SW480 (cell line): Measurements from ENCODE around the gene CDH11.

ENCODE experiments used
- DNase-seq: peaks from one replicate; pipeline ENCODE4 v3.0.0-alpha.2; 2016; ENCODE audit warnings: low spot score

The CDH11 gene

DNA sequence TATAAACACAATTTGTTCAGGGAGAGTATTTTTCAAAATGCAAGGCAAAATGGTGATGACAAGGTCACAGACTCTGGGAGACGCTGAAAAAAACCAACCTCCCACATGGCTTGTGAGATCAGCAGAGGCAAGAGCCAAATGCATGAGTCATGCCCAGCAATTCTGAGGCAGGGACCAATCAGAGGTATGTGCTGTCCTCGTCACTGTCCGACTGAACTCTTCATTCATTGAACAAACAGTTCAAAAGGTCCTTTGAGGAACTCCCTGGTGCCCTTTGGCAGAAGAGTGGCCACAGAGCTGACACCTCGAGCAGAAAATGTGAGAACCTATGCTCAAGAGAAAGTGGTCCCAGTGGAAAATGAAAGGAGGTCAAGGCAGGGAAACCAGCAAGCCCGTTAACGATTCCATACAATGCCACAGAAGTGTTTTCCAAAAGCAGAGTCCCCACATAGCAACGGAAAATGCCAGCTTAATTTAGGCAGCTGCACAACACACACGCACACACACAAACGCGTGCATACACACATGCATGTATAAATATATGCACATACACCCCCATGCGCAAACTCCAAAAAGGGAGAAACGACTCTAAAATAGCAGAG is 50.9 kb downstream of the CDH11 start:
- DNase-seq, result peak; percentile 83

DNA sequence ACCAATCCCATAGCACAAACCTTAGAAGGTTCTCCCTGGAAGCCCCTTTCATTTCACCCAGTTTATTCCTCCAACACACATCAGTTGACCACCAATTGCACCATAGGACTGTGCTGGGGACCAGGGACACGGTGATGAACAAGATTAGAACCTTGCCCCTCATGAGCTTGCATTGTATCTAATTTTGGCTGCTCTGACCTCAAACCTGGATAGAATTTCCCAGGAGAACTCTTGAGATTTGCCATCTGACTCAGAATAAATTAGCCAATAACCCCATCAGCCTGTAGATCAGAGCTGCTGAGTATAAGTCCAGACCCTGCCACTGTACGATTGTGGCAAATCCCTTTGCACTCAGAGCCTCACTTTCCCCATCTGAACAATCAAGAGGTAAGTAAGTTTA is 52.1 kb downstream of the CDH11 start:
- no peak for DNase-seq

DNA sequence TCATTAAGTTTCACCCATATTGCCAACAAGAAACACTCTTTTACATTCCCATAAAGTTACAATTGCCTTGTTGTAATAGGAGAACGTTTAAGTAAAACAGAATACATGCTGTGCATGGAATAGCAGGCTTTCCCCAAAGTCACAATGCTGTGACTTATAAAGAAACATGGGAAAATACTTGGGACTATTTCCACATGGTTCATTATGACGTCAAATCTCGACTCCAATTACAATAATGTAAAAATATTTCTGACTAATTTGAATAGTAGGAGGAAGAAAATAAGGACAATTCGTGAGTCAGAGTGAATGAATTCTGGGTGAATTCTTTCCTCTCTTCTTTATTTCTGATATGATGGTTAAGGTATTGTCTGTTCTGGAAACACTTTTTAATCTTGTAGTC is 52.8 kb downstream of the CDH11 start:
- DNase-seq, result no peak

DNA sequence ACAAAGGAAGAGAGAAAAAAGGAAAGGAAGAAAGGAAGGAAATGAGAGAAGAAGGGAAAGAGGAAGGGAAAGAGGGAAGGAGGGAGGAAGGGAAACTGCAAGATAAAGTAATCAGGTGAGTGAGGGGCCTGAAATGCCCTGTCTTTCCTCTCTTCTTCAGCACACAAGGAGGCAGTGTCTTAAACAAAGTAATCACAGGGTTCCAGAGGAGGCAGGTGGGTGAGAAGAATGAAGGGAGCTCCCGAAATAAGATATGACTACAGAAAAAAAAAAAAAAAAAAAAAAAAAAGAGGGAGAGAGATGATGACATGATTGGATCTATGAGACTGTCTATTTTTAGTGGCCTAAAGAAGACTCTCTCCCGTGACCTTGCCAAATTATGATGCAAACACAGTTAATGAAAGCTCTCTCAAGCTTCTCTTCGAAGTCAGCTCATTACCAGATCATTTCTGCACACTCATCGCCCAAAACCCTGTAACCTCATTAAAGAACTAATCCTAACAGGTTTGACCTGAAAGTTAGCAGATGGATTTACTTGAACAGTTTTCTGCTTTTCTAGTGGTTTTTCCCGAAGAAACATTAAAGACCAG is 53.6 kb downstream of the CDH11 start:
- no peak for DNase-seq

DNA sequence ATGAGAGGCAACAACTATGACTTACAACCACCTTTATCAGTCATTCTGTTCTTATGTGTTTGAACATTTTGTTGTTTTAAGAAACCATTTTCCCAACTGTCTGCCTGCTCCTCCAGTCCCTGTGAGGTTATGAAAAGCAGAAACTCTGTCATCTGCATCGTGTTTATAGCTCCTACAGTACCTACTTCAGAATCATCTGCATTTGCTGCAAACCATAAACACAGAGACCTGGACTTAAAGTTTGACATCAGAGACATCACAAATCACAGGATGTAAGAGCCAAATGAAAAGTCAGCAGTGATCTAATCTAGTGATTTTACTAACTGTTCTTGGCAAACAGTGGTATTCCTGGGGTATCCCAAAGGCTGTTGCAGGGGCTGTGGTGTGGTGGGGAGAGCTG is 55.2 kb downstream of the CDH11 start:
- DNase-seq, result no peak

DNA sequence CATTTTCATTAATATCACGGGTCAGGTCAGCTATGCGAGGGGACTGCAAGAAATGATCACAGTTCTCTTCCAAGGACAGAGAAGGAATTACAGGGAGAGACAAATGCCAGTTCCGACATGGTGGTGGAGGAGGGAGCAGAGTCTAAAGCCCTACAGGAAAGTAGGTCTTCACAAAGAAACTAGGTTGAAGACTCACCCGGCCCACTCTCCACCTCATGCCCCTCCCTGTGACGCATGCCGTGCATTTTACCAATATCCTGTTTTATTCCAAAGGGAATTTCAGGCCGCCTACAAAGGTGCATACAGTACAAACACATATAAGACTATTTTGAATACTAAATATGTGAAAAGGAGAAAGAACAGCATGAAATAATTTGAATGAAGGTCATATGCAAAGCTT is 56.8 kb downstream of the CDH11 start:
- no peak for DNase-seq

DNA sequence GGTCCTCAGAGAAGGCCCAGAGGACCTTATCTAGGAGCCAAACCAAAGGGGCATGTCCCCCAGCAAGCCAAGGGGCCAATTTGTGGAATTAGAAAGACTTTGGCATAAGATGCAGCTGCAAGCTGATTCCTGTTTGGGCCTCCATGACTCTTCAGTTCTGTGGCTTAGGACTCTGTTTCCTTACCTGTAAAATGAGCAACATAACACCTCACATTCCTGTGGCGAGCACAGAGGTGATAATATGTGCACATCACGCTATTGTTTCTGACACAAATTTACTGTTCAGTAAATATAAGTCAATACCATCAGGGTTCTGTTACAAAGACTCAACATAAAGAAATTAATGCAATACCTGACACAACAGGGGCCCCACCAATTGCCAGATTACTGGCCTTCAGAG is 57.7 kb downstream of the CDH11 start:
- DNase-seq, result no peak

DNA sequence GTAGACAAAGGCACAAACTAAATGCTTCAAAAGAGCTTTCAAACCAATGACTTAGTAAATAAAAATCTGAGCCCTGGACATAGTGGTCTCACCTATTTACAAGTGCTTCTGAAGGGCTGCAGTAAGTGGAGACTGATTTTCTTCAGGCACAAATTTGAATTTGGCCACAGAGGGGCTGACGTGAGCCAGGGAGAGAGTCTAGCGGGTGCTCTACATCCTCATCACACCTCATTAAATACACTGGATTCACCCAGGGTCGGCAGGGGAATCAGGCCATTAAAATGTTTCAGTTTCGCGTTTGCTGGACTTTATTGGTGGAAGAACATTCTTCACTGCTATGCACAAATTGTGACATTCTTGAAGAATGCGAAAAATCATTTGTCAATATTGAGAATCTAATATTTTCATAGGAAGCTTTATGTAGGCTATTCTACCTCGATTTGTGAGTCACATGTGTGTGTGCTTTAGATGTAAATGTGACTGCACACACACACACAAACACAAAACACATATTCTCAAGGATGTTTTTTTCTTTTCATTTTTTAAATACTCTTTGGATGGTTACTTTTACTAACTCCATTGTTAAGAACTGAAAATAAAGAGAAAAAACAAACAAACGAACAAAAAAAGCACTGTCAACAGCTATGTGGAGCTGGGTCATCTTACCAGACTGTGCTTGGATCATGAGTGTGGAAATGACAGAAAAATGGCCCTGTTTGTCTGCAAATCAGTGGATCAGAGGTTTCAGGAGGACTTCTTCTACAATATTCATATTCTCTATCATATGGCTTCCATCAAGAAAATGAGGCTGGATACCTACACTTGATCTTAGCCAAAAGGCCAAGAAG is 58.9 kb downstream of the CDH11 start:
- no peak for DNase-seq

DNA sequence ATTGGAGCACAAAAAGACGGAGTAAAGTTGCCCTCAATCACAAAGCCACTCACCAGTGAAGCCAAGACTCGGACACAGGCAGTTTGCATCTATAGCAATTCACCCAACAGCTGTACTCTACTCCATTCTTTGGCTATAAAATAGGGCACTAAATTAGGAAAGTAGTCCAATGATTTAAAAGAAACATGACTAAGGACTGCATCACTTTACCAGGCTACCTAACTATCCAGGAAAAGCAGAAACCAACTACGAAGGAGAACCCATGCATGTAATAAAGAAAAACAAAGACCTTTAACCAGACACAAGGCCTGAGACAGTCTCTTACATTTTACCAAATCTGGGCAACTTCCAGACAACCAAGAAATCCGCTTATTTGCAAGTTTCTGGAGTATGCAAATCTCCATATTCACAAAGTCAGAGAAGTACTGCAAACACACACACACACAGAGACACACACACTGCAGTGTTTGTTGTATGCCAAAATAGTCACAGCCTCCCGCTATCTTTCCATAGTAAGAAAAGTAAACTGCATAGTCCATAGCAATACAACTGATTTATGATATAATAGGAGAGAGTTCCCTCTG is 59.8 kb downstream of the CDH11 start:
- DNase-seq, result no peak

DNA sequence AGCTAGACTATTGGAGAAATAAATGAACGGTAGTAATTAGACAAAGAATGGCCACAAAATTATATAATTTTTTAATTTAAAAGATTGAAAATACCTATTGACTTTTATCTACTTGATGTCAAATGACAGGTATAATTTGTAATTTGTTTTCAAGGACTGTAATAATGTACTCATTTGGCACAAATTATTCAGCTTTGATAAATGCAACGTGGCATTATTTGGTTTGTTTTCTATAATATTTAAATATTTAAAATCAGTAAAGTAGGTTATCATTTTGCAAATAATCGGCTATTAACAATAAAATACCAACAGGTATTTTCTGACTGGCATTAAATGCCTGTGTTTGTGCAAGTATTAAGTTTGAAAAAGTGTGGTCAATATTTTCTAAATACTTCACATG is 60.6 kb downstream of the CDH11 start:
- DNase-seq, result no peak

DNA sequence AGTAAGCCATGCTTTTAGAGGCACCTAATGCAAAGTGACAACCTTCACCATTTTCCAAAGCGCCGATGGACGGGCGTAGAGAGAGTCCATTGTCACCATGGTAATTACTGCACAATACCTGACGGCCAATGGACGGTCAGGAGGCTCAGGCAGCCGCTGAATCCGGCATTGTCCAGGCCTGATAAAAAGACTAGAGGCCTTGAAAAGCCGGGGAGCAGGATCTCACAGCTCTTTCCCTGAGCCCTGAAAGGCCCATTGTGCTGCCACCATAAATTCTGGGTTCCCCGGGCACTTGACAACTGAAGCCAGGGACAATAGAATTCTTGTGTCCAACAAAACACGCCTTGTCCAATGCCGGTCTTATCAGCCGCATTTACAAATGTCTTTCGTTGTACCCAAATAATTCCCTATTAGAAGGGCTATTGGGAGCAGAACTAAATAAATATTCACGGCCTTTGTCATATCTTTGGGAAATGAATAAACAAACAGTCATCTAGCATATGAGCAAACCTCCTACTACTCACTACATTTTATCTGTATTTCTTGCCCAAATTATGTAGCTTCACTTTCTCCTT is 62.4 kb downstream of the CDH11 start:
- DNase-seq, result no peak

DNA sequence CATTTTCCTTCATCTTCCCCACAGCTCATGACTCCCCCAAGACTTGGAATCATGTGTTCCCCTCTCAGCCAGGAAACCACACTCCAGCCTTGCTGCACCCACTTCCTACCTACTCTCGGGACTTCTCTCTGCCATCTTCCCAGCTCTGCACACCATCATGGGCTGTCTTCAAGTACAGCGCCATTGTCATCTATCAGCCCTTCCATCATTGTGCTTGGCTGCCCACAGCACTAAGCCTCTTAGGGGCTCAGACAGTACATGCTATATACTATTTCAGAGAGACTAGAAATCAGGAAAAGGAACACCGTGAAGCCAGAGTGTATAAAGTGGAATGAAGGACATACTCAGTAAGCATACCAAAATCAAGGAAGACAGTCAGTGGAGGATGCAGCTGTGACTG is 64.7 kb downstream of the CDH11 start:
- DNase-seq, result no peak

DNA sequence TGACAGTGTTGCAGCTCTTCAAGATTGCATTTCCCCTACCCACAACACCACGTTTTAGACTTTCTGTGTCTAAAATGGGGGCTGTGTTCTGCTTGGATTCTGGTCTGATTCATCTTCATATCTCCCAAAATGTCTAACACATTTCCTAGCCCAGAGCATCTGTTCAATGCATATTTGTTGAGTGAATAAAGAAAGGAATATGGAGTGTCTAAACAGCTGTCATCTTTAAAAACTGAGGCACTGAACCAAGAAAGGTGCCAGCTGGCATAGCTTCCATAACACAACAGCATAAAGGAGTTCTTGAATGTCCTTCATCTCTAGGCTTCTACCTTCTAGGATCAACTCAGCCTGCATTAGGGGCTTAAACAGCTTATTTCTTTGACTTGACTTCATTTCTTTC is 67.4 kb downstream of the CDH11 start:
- DNase-seq, result no peak

DNA sequence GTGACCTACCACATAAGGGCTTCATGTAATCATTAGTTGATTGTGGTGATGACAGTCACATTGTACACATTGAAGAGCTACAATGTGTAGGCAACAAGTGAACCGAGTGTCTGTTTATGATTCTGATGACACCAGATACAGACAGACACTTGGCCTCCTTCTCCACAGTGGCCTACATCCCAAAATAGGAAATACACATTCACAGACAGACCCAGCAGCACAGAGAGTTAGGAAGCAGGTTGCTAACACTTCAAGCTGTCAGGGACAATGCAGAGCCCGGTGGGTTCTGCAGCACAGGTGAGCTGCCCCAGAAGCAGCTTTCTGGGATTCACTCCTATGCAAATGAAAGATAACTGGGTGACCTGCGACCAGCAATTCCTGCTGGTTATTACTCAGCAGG is 72.2 kb downstream of the CDH11 start:
- no peak for DNase-seq

DNA sequence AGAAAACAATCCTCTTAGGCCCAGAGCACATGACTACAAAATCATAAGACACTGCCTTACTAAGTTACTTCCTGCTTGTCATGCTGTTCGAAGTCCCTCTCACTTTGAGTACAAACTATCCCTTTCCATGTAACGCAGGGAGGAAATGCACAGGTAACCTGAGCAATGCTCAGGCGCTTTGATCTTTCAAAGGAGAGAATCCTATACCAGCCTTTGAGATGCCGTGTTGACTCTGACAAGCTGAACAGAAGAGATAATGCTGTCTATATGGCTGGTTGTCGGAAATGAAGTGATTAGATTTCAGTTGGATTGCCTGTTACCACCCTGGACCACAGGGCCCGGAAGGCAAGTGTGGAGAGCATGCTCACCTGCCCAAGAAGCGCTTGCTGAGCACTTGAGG is 75.9 kb downstream of the CDH11 start:
- no peak for DNase-seq

DNA sequence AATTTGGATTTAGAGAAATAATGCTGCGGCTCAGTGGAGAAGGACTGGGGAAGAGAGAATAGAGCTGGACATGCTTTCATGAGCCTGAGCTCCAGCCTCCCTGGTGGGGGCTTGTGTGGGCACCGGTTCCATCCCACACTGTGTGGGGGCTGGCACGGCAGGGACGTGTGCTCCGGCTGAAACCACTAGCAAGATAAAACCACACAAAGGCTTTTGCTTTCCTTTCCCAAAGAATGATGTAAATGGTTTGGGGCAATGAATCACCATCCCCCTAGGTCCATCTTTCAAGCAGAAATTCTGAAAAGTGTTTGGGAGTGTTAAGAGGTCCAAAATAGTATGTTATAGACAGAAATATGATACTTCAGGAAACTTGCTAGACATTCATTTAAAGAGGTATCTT is 77.0 kb downstream of the CDH11 start:
- DNase-seq, result no peak

DNA sequence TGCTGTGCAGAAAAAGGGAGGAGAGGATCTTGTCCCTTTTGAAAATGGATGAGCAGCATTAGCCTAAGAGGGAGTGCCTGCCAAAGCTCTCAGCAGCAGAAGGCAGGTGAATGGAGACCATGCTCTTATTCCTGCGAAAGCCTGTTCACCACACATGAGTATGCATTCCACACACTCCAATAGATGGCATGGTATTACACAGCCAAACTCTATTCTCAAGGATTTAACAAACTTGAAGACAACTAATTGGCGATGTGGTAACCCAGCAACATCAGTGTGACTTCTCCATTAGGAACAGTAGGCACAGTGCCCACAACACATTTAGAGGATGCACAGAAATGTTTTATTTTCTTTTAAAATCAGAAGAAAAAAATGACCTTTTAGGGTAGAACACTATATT is 77.8 kb downstream of the CDH11 start:
- DNase-seq, result no peak

DNA sequence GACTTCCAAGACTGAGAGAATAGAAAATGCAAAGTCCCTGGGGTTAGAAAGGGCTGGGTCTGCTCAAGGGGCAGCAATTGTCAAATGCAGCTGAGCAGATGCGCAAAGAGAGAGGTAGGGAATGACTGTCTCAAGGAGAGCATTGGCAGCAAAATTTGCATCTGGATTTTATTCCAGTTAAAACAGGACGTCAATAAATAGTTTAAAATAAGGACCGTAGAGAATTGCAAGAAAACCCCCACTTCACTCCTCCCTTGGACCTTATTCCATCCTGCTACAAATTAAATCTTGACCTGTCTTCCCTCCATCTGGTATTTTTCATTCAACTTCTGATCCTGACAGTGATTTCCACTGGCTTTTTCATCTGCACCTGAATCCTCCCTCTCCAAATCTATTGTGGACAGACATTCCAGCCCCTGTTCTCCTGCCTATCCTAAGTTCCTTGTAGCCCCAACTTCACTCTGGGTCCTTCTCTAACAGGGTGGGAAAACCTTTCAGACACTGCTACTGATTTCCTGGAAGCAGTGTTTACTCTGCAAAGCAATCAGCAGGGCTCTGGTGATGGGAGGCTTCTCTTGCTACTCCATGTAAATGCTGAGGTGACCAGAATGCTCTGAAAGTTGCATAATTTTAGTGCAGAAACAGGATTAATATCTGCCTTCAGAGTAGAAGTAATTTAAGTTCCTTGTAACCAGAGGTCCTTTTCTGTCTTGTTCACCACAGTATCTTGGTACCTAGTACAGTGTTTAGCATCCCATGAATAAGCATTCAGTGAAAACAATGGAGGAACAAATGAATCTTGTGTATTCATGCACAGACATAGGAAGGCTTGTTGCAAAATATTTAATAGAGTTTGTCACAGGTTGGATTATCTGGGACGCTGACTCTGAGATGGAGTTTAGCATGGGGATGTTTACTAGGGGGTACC is 79.2 kb downstream of the CDH11 start:
- DNase-seq, result no peak

DNA sequence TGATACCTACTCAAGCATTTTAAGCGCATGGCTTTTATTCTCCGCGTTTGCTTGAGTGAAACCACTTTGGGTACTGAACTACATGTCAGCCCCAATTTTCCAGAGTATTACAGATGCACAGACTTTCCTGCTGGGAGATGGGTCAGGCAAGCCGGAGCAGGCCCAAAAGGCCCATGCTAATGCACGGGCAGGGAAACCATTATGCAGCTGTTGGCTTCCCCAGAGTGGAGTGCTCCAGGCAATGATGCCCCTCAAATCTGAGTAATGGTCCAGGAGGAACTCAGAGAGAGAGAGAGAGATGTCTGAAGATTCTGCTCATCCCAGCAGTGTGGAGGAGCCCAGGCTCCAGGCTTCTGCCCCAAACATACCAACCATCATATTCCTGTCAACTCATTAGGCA is 80.2 kb downstream of the CDH11 start:
- no peak for DNase-seq

DNA sequence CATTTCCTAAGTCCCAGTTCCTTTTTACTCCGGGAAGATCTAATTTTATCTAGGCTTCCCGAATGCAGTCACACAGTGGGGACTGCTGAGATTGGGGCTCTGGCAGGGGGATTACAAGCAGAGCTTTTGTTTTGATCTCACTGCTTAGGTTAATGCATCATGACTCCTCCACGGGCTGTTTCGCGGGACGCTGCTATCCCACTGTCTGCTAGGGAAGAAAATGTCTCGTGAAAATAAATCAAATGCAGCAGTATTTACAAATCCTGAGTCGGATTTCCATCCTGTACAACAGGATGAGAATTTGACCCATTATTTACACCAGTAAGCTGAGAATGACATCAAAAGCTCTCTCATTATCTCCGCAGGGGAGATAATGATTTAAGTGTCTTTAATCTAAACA is 83.8 kb downstream of the CDH11 start:
- DNase-seq, result no peak

DNA sequence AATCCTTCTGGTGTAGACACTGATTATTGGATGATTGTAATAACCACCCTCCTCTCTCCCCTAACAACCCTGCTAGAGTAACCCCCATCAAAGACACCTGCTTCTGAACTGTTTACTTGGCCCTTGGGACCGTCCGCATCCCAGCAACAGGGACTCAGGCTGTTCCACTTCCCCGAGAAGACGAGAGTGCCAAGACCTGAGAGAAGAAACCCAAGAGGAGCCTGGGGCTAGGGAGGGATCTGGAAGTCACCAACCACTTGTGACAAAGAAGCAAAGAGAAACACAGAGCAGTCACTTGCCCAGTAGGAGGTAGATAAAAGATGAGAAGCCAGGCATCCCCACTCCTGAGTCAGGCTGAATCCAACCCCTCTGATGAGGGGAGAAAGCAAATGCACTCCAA is 84.3 kb downstream of the CDH11 start:
- DNase-seq, result no peak

DNA sequence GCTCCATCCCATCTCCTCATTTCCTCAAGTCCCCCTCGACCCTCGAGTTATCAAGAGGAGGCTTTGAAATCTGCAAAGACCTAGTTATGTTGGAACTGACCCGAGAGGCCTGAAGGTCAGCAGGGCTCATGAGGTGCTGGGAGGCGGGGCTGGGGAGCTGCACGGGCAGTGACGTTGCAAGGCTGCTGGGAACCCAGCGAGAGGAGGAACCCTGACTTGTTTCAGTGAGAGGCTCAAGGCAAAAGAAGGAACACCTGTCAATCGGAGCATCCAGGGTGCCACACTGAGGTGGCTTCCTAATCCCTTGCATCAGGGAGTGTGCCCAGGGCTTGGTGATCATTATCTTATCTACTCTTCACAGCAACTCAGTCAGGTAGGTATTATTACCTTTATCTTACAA is 86.9 kb downstream of the CDH11 start:
- no peak for DNase-seq
